Panc1 (cell line): ENCODE data around the gene TMEM25. TPM values are rescaled to one million over a fixed set of nuclear protein-coding genes. Genes with fewer than 3 reads are reported as not detected.

Source experiments
- ATAC-seq: fragments of 200-7000 bp; cut with Tn5 transposase; 2 replicates; pipeline ENCODE4 v1.9.1; 2020; ENCODE audit warnings: mild to moderate bottlenecking, moderate library complexity
- BruUV-seq: library from RNA; stranded (reverse); fragments of 400-500 nt; replicated peaks from 2 replicates; lab custom pipeline; 2021; lab: Mats Ljungman, UMichigan
- CTCF ChIA-PET: fragments of 300-600 bp; sonication (Branson Sonifier 250); formaldehyde crosslinking; loops from one replicate; lab custom pipeline; 2022; ENCODE audit warnings: antibody characterized with exemption; lab: Charles Lee
- POLR2A ChIA-PET: fragments of 300-600 bp; sonication (Branson Sonifier 250); formaldehyde crosslinking; loops from one replicate; lab custom pipeline; 2022; ENCODE audit warnings: antibody characterized with exemption; lab: Charles Lee
- DNase-seq: peaks from one replicate; pipeline ENCODE4 v3.0.0-alpha.2; 2010; ENCODE audit warnings: low read depth, low spot score
- H3K27ac ChIP-seq: 2 replicates; pipeline ENCODE4 v1.5.1; 2011; ENCODE audit warnings: mild to moderate bottlenecking, low read length, inconsistent platforms
- H3K27me3 ChIP-seq: fragments of 200-500 bp; sonication (Bioruptor generic); 2 replicates; pipeline ENCODE4 v1.6.0; 2014; ENCODE audit warnings: low read length, inconsistent platforms; ENCODE audit not compliant: control insufficient read depth, insufficient read depth
- H3K36me3 ChIP-seq: fragments of 200-500 bp; sonication (Bioruptor generic); 2 replicates; pipeline ENCODE4 v1.5.1; 2014; ENCODE audit warnings: inconsistent platforms, mild to moderate bottlenecking, low read length, moderate library complexity; ENCODE audit not compliant: control insufficient read depth, insufficient read depth
- H3K4me1 ChIP-seq: 2 replicates; pipeline ENCODE4 v1.5.1; 2011; ENCODE audit warnings: inconsistent platforms, mild to moderate bottlenecking, low read length, moderate library complexity; ENCODE audit not compliant: control insufficient read depth, insufficient read depth
- H3K4me3 ChIP-seq, 2 experiments: 2 replicates each; pipeline ENCODE4 v1.5.1; 2011 to 2012; ENCODE audit warnings: low read depth in 2 of 2, low read length in 2 of 2, mild to moderate bottlenecking in 2 of 2, inconsistent platforms in 1 of 2, moderate library complexity in 1 of 2
- H3K9me3 ChIP-seq: fragments of 200-500 bp; sonication (Bioruptor generic); 2 replicates; pipeline ENCODE4 v1.5.1; 2014; ENCODE audit warnings: low read depth, mild to moderate bottlenecking, inconsistent platforms, low read length, moderate library complexity; ENCODE audit not compliant: control insufficient read depth, insufficient read depth
- CTCF ChIP-seq: fragments of 450-650 bp; IDR thresholded peaks from 2 replicates; pipeline ENCODE4 v1.5.1; 2017; ENCODE audit warnings: mild to moderate bottlenecking
- POLR2AphosphoS5 ChIP-seq: IDR thresholded peaks from 2 replicates; pipeline ENCODE4 v1.6.1; 2012; ENCODE audit warnings: mild to moderate bottlenecking, low read depth, low read length, moderate library complexity
- SIN3A ChIP-seq: IDR thresholded peaks from 2 replicates; pipeline ENCODE4 v1.6.1; 2012; ENCODE audit warnings: low read depth, mild to moderate bottlenecking, low read length, moderate library complexity, borderline replicate concordance; ENCODE audit not compliant: insufficient read depth
- TCF7L2 ChIP-seq: IDR thresholded peaks from 2 replicates; pipeline ENCODE4 v1.6.1; 2011; ENCODE audit warnings: mild to moderate bottlenecking, low read depth, low read length, inconsistent platforms
- in situ Hi-C: cut with HindIII; loops from 2 replicates; pipeline ENCODE4 v1.10.0; 2016; ENCODE audit warnings: low sequenced_read_pairs, low pct_unique_long_range_greater_than_20kb
- intact Hi-C: fragments of 100-400 bp; cut with micrococcal nuclease; formaldehyde crosslinking; loops from one replicate; pipeline ENCODE4 v1.10.0; 2022; ENCODE audit not compliant: unreplicated experiment
- total RNA-seq: library from RNA; stranded (reverse); gene quantifications from one replicate; pipeline ENCODE4 v1.2.1, GENCODE V29; 2021; ENCODE audit not compliant: unreplicated experiment
- TF ChIP-seq, protein P1 (sequence below), 2 experiments: IDR thresholded peaks; 2 replicates each; pipeline ENCODE4 v1.6.1; 2011 to 2012; ENCODE audit warnings: low read depth in 2 of 2, control low read depth in 1 of 2, low read length in 1 of 2, mild to moderate bottlenecking in 1 of 2, moderate library complexity in 1 of 2; ENCODE audit not compliant: insufficient read depth in 1 of 2

Gene TMEM25
- total RNA-seq, 1 experiment from 2014 or later: 6.7 TPM

DNA sequence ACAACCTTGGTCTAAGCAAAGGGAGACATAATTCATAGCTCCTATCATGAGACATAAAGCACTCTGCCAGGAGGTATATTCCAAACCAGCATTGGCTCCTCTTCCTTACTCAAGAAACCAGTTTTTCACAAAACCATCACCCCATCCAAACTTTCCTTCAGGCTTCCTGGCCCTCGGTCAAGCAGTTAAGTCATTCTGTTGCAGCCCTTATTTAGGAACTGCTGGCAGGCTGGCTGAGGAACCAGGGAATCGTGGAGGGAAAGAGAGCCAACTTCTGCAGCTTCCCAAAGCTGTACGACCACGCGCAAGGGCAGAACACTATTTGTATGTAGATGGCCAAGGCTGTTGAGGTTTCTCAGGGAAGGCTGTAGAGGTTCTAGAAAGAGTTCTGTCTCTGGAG, 34.1 kb downstream of the TMEM25 start:
- DNase-seq: no peak
- in situ Hi-C loops (no loop called here), intact Hi-C loops (loop anchor here (5.0 kb wide), 1 partner anchor 33 kb away; the partner anchor contains the start of gene TMEM25)
- Histone ChIP-seq H3K27ac (no peak overlapping the region; the same call in 1 of the 2 replicates), H3K9me3 (no peaks in the 10 kb centered on the region), H3K36me3 (no peaks in the 10 kb centered on the region; the same call in 1 of the 2 replicates), H3K4me1 (peaks cover 5% of the 10 kb centered on the region), H3K4me3 (no peak overlapping the region), H3K27me3 (no peaks in the 10 kb centered on the region)
- ChIA-PET POLR2A (interaction anchor here (0.6 kb wide), 1 partner anchor 163 kb away, joined by 7 read pairs; no protein-coding TSS in a partner anchor), CTCF (interaction anchor here (0.5 to 1.0 kb wide), 3 partner anchors 35 to 47 kb away, joined by 3 to 4 read pairs (median 4); no protein-coding TSS in a partner anchor)
- BruUV-seq: no TSS peak
- ATAC-seq: no peak
- TF ChIP-seq, protein P1, sequence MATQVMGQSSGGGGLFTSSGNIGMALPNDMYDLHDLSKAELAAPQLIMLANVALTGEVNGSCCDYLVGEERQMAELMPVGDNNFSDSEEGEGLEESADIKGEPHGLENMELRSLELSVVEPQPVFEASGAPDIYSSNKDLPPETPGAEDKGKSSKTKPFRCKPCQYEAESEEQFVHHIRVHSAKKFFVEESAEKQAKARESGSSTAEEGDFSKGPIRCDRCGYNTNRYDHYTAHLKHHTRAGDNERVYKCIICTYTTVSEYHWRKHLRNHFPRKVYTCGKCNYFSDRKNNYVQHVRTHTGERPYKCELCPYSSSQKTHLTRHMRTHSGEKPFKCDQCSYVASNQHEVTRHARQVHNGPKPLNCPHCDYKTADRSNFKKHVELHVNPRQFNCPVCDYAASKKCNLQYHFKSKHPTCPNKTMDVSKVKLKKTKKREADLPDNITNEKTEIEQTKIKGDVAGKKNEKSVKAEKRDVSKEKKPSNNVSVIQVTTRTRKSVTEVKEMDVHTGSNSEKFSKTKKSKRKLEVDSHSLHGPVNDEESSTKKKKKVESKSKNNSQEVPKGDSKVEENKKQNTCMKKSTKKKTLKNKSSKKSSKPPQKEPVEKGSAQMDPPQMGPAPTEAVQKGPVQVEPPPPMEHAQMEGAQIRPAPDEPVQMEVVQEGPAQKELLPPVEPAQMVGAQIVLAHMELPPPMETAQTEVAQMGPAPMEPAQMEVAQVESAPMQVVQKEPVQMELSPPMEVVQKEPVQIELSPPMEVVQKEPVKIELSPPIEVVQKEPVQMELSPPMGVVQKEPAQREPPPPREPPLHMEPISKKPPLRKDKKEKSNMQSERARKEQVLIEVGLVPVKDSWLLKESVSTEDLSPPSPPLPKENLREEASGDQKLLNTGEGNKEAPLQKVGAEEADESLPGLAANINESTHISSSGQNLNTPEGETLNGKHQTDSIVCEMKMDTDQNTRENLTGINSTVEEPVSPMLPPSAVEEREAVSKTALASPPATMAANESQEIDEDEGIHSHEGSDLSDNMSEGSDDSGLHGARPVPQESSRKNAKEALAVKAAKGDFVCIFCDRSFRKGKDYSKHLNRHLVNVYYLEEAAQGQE (IDR thresholded peaks at IDR 0.05; ENCODE audit: insufficient read depth in 1 of 2, low read depth in 2 of 2, low read length in 1 of 2): no peak
- no peak for TF ChIP-seq POLR2AphosphoS5
- no peak for TF ChIP-seq SIN3A
- no peak for TF ChIP-seq CTCF
- TF ChIP-seq TCF7L2: no peak

DNA sequence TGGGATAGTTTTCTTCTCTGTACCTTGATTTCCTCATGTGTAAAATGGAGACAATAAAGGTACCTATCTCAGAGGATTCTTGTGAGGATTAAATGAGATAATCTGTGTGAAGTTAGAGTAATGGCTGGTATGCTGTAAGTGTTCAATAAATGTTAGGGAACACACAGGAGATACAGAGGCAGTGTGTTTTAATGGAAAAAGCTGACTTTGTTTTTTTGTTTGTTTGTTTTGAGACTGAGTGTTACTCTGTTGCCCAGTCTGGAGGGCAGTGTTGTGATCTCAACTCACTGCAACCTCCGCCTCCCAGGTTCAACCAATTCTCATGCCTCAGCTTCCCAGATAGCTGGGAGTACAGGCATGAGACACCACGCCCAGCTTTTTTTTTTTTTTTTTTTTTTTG, 38.7 kb downstream of the TMEM25 start:
- no peaks in the 10 kb centered on the region for H3K27me3 ChIP-seq
- no TSS peak for BruUV-seq
- CTCF ChIA-PET: interaction anchor here (0.6 to 0.7 kb wide), 3 partner anchors 23 to 79 kb away, joined by 3 to 5 read pairs (median 3); no protein-coding TSS in a partner anchor
- DNase-seq: no peak
- no peak overlapping the region for H3K27ac ChIP-seq
- TF ChIP-seq POLR2AphosphoS5: no peak
- TF ChIP-seq CTCF: no peak
- TF ChIP-seq, protein P1 (IDR thresholded peaks at IDR 0.05; ENCODE audit: insufficient read depth in 1 of 2, low read depth in 2 of 2, low read length in 1 of 2): no peak
- TF ChIP-seq TCF7L2: no peak
- no peak for TF ChIP-seq SIN3A
- ATAC-seq: no peak
- no peaks in the 10 kb centered on the region; the same call in none of the 2 replicates for H3K36me3 ChIP-seq
- H3K4me1 ChIP-seq: peaks cover 19% of the 10 kb centered on the region
- intact Hi-C loops: loop anchor here (5.0 kb wide), 1 partner anchor 37 kb away; the partner anchor contains the start of gene TMEM25
- POLR2A ChIA-PET: interaction anchor here (0.5 to 0.6 kb wide), 2 partner anchors 51 to 159 kb away, joined by 4 read pairs; no protein-coding TSS in a partner anchor
- in situ Hi-C loops: no loop called here
- no peak overlapping the region for H3K4me3 ChIP-seq
- no peaks in the 10 kb centered on the region for H3K9me3 ChIP-seq
